Calu3 (cell line): Measurements from ENCODE around the gene C1orf35. TPM values are rescaled to one million over a fixed set of nuclear protein-coding genes. Genes with fewer than 3 reads are reported as not detected.

Experiments used
- BruUV-seq: library from RNA; stranded (reverse); fragments of 400-500 nt; replicated peaks from 2 replicates; lab custom pipeline; 2021; lab: Mats Ljungman, UMichigan
- CTCF ChIA-PET: fragments of 300-600 bp; sonication (Branson Sonifier 250); formaldehyde crosslinking; loops from one replicate; lab custom pipeline; 2022; ENCODE audit warnings: antibody characterized with exemption; lab: Charles Lee
- DNase-seq: peaks from one replicate; pipeline ENCODE4 v3.0.0; 2022
- H3K27ac Mint-ChIP-seq: one replicate; pipeline ENCODE4 v1.8.0; 2022; ENCODE audit warnings: mixed read lengths; ENCODE audit not compliant: unreplicated experiment
- H3K27me3 Mint-ChIP-seq: one replicate; pipeline ENCODE4 v1.8.0; 2022; ENCODE audit warnings: mixed read lengths; ENCODE audit not compliant: unreplicated experiment
- H3K36me3 Mint-ChIP-seq: one replicate; pipeline ENCODE4 v1.8.0; 2022; ENCODE audit warnings: mild to moderate bottlenecking, moderate library complexity, mixed read lengths; ENCODE audit not compliant: insufficient read depth, unreplicated experiment
- H3K4me1 Mint-ChIP-seq: one replicate; pipeline ENCODE4 v1.8.0; 2022; ENCODE audit warnings: mild to moderate bottlenecking, low read depth, mixed read lengths; ENCODE audit not compliant: unreplicated experiment
- H3K4me3 Mint-ChIP-seq: one replicate; pipeline ENCODE4 v1.8.0; 2022; ENCODE audit warnings: mild to moderate bottlenecking, low read depth, moderate library complexity, mixed read lengths; ENCODE audit not compliant: unreplicated experiment
- H3K9me3 Mint-ChIP-seq: one replicate; pipeline ENCODE4 v1.8.0; 2022; ENCODE audit warnings: low read depth, mixed read lengths; ENCODE audit not compliant: unreplicated experiment
- intact Hi-C: fragments of 100-400 bp; cut with micrococcal nuclease; formaldehyde crosslinking; loops from one replicate; pipeline ENCODE4 v1.10.0; 2022; ENCODE audit not compliant: unreplicated experiment
- total RNA-seq: library from RNA; stranded (reverse); gene quantifications from 2 replicates; pipeline ENCODE4 v1.2.3, GENCODE V29; 2022
- TF ChIP-seq, protein P1 (sequence below): fragments of 200-600 bp; IDR thresholded peaks from one replicate; pipeline ENCODE4 v1.8.0; 2022; ENCODE audit warnings: antibody characterized with exemption; ENCODE audit not compliant: unreplicated experiment

The C1orf35 gene
- total RNA-seq, 1 experiment from 2014 or later: 38.1 TPM

DNA sequence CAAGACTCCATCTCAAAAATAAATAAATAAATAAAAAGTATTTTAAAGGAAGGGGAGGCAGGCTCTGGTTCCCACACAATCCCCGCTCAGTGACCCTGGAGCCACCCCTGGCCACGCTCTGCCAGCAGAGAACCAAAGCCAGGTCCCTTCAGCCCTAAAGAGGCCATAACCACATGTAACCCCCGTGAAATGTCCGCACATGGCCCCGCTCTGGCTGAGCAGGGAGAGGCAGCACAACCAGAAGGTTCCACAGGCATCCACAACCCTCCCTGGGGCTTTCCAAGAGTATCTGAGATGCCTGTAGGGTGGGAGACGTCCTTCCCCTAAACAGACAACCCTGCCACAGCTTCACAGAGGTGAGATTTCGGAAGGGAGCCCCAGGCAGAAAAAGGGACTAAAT, 22.0 kb downstream of the C1orf35 start:
- BruUV-seq: no TSS peak
- Mint-ChIP-seq H3K27me3 (peaks cover 18% of the 10 kb centered on the region), H3K4me3 (peak overlapping the region; percentile 89), H3K9me3 (no peaks in the 10 kb centered on the region), H3K27ac (peak overlapping the region; percentile 97), H3K36me3 (peaks cover 59% of the 10 kb centered on the region), H3K4me1 (peaks cover 32% of the 10 kb centered on the region)
- intact Hi-C loops: no loop called here
- CTCF ChIA-PET: interaction anchor here (1.6 kb wide), 2 partner anchors 77 to 82 kb away, joined by 6 to 7 read pairs; no protein-coding TSS in a partner anchor
- DNase-seq: no peak
- TF ChIP-seq, protein P1, sequence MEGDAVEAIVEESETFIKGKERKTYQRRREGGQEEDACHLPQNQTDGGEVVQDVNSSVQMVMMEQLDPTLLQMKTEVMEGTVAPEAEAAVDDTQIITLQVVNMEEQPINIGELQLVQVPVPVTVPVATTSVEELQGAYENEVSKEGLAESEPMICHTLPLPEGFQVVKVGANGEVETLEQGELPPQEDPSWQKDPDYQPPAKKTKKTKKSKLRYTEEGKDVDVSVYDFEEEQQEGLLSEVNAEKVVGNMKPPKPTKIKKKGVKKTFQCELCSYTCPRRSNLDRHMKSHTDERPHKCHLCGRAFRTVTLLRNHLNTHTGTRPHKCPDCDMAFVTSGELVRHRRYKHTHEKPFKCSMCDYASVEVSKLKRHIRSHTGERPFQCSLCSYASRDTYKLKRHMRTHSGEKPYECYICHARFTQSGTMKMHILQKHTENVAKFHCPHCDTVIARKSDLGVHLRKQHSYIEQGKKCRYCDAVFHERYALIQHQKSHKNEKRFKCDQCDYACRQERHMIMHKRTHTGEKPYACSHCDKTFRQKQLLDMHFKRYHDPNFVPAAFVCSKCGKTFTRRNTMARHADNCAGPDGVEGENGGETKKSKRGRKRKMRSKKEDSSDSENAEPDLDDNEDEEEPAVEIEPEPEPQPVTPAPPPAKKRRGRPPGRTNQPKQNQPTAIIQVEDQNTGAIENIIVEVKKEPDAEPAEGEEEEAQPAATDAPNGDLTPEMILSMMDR: no peak

DNA sequence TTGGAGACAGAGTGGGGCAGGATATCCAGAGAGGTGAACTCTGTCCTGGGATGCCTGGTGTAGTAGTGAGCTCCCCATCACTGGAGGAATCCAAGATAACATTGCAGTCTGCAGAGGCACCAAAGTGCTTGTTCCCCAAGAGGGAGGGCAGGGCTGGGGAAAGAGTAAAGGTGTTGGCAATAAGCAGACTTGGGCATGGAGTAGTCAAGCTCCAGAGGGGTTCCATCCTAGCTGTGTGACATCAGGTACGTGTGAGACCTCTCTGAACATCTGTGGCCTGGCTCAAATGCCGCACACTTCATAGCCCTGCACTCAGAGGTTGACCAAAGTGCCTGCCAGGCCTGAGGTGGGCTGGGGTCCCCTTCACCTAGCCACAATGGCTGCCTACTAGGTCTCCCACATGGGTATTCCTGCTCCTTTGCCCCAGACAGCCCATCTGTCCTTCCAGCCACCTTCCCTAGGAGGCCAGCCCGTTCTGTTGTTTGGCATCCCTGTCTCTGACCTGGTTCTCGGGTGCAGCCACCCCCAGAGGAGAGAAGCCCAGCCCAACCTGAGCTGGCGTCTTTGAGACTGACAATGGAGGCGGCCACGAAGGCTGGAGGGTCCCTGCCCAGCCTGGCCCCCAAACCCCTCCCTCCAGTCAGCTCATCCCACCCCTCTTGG, 23.4 kb downstream of the C1orf35 start:
- intact Hi-C loops: no loop called here
- DNase-seq: no peak
- Mint-ChIP-seq H3K27ac (no peak overlapping the region), H3K36me3 (peaks cover 44% of the 10 kb centered on the region), H3K27me3 (peaks cover 32% of the 10 kb centered on the region), H3K4me3 (no peak overlapping the region), H3K9me3 (no peaks in the 10 kb centered on the region), H3K4me1 (peaks cover 18% of the 10 kb centered on the region)
- CTCF ChIA-PET: no interaction called here
- BruUV-seq: no TSS peak
- TF ChIP-seq, protein P1: no peak

DNA sequence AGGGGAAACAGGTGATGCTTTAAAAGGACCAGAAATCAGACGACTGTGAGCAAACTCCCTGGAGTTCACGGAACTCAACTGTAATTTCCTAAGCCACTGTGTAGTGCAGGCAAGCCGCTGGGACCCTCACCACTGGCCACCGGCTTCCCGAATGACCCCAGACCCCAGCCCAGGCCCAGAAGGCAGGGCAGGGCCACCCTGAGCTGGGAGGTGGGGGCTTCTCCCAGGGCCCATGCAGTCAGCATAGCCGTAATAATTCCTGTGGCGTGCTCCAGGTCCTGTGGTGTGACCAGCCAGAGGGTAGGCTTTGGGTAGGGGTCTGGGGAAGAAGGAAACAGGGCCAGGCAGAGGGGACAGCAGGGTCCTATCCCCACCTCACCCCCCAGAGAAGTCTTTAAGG, 24.1 kb downstream of the C1orf35 start:
- Mint-ChIP-seq H3K9me3 (no peaks in the 10 kb centered on the region), H3K4me3 (no peak overlapping the region)
- intact Hi-C loops: no loop called here

DNA sequence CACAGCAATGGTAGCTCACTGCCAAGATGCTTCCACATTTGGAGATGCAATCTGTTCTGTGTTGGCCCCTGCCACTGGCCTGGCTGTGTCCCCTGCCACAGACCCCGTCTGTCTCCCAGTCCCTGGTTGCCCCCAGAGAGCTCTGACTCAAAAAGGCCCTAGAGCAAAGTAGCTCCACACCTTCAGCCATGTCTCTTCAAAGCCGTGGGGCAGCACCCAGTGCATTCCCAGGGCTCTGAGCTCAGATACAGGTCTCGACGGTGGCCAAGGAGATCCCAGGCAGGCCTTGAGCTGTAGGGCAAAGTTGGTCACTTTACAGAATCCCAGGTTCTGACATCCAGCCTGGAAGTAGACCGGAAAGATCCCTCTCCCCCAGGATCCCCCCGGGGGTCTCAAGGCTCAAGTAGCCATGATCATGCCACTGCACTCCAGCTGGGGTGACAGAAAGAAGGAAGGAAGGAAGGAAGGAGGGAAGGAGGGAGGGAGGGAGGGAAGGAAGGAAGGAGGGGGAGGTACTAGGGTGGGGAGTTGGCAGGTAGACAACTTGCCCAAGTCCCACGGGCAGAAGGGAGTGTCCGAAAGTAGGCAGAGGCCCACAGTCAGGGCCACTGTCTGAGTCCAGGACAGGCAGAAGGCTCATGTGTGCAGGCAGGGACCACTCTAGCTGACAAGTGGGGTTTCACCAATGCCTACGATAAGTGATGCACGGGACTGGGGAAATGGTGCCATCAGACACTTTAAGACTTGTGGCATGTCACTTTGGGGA, 25.4 kb downstream of the C1orf35 start:
- CTCF ChIA-PET: interaction anchor here (1.2 kb wide), 1 partner anchor 78 kb away, joined by 4 read pairs; no protein-coding TSS in a partner anchor
- no peak overlapping the region for H3K4me3 Mint-ChIP-seq
- intact Hi-C loops: no loop called here
- peak overlapping the region; percentile 20 for H3K27ac Mint-ChIP-seq
- BruUV-seq: no TSS peak
- peaks cover 52% of the 10 kb centered on the region for H3K27me3 Mint-ChIP-seq
- peaks cover 37% of the 10 kb centered on the region for H3K36me3 Mint-ChIP-seq
- no peak for DNase-seq
- TF ChIP-seq, protein P1: no peak
- H3K9me3 Mint-ChIP-seq: no peaks in the 10 kb centered on the region
- peaks cover 6% of the 10 kb centered on the region for H3K4me1 Mint-ChIP-seq

More for the DNA sequence above, 24.1 kb downstream of the C1orf35 start:
- no TSS peak for BruUV-seq
- CTCF ChIA-PET: no interaction called here
- Mint-ChIP-seq H3K27me3 (peaks cover 39% of the 10 kb centered on the region), H3K27ac (no peak overlapping the region), H3K4me1 (peaks cover 11% of the 10 kb centered on the region), H3K36me3 (peaks cover 43% of the 10 kb centered on the region)
- DNase-seq: no peak
- TF ChIP-seq, protein P1: no peak
